ENCODE data around the gene SNAP29. TPM values are rescaled to one million over a fixed set of nuclear protein-coding genes. Genes with fewer than 3 reads are reported as not detected.
"Not testable (repeated sequence)": the region's sequence is repeated elsewhere in the genome, so short reads cannot be mapped to it uniquely, and the experiment has no call there.

SNAP29 gene
- total and polyA plus RNA-seq, 3 experiments from 2014 or later, result 21.9 to 26.0 (median 23.3) TPM

- H3K4me1 ChIP-seq (ENCODE audit: insufficient read depth, low read length), result peaks cover 72% of the 10 kb centered on the region
- POLR2A ChIA-PET, result not testable (repeated sequence)
Measured at GRCh38 chr22:20935780-20936539, 77.2 kb downstream of the SNAP29 start.

GRCh38 chr22:20937031-20937793 lies 78.4 kb downstream of the SNAP29 start:
- peaks cover 61 to 93% (median 81%) of the 10 kb centered on the region in 3 donors for H3K4me1 Mint-ChIP-seq
- H3K9me3 ChIP-seq (ENCODE audit: low read length), result no peaks in the 10 kb centered on the region
- no peak overlapping the region for H3K27ac ChIP-seq (ENCODE audit: low read depth, low read length)
- H3K27me3 Mint-ChIP-seq, result peaks cover 0 to 2% of the 10 kb centered on the region in 2 donors
- H3K36me3 ChIP-seq (ENCODE audit: insufficient read depth, low read length), result peaks cover 29% of the 10 kb centered on the region
- peak overlapping the region; percentile 20 to 89 (median 68) for H3K27ac Mint-ChIP-seq
- H3K4me1 ChIP-seq (ENCODE audit: insufficient read depth, low read length), result peaks cover 71% of the 10 kb centered on the region
- no peak overlapping the region for H3K4me3 ChIP-seq (ENCODE audit: low read length)
- POLR2A ChIA-PET, result no interaction called here
- H3K36me3 Mint-ChIP-seq, result peaks cover 0 to 69% (median 13%) of the 10 kb centered on the region in 3 donors
- H3K9me3 Mint-ChIP-seq, result no peaks in the 10 kb centered on the region
- H3K27me3 ChIP-seq (ENCODE audit: insufficient read depth, low read length, poor library complexity, severe bottlenecking), result no peaks in the 10 kb centered on the region
- no peak for DNase-seq
- CTCF ChIA-PET, result no interaction called here
- H3K4me3 Mint-ChIP-seq, result peak overlapping the region; percentile 5 to 77 (median 59)

More at GRCh38 chr22:20935780-20936539, 77.2 kb downstream of the SNAP29 start:
- DNase-seq; H3K4me3 ChIP-seq (ENCODE audit: low read length); H3K27ac ChIP-seq (ENCODE audit: low read depth, low read length); H3K9me3 ChIP-seq (ENCODE audit: low read length); CTCF ChIA-PET; H3K27me3 Mint-ChIP-seq; H3K9me3 Mint-ChIP-seq; H3K27me3 ChIP-seq (ENCODE audit: insufficient read depth, low read length, poor library complexity, severe bottlenecking): not testable (repeated sequence)
- Mint-ChIP-seq H3K27ac (peak overlapping the region in 4 of 8 donors; percentile 21 to 58 (median 30)), H3K4me3 (peak overlapping the region in 5 of 7 donors; percentile 12 to 70 (median 55)), H3K36me3 (peaks cover 0 to 68% (median 13%) of the 10 kb centered on the region in 3 donors), H3K4me1 (peaks cover 60 to 90% (median 78%) of the 10 kb centered on the region in 3 donors)
- peaks cover 29% of the 10 kb centered on the region for H3K36me3 ChIP-seq (ENCODE audit: insufficient read depth, low read length)

- H3K27ac Mint-ChIP-seq, result peak overlapping the region in 6 of 8 donors; percentile 29 to 79 (median 68)
- no peaks in the 10 kb centered on the region for H3K9me3 Mint-ChIP-seq
- H3K36me3 Mint-ChIP-seq, result peaks cover 0 to 70% (median 13%) of the 10 kb centered on the region in 3 donors
- peak overlapping the region in 6 of 7 donors; percentile 46 to 77 (median 64) for H3K4me3 Mint-ChIP-seq
- Histone ChIP-seq H3K36me3 (ENCODE audit: insufficient read depth, low read length) (peaks cover 29% of the 10 kb centered on the region), H3K4me1 (ENCODE audit: insufficient read depth, low read length) (peaks cover 69% of the 10 kb centered on the region), H3K27ac (ENCODE audit: low read depth, low read length) (no peak overlapping the region), H3K4me3 (ENCODE audit: low read length) (no peak overlapping the region), H3K27me3 (ENCODE audit: insufficient read depth, low read length, poor library complexity, severe bottlenecking) (no peaks in the 10 kb centered on the region), H3K9me3 (ENCODE audit: low read length) (no peaks in the 10 kb centered on the region)
- DNase-seq, result no peak
- peaks cover 64 to 94% (median 81%) of the 10 kb centered on the region in 3 donors for H3K4me1 Mint-ChIP-seq
- no peaks in the 10 kb centered on the region for H3K27me3 Mint-ChIP-seq
- CTCF ChIA-PET, result no interaction called here
- POLR2A ChIA-PET, result no interaction called here
Measured at GRCh38 chr22:20937794-20938671, 79.2 kb downstream of the SNAP29 start.

- Mint-ChIP-seq H3K27ac (peak overlapping the region in 3 of 8 donors; percentile 22 to 74 (median 25)), H3K4me3 (peak overlapping the region in 5 of 7 donors; percentile 25 to 81 (median 43)), H3K36me3 (peaks cover 0 to 61% (median 7%) of the 10 kb centered on the region in 3 donors), H3K4me1 (peaks cover 65 to 93% (median 79%) of the 10 kb centered on the region in 3 donors)
- Histone ChIP-seq H3K36me3 (ENCODE audit: insufficient read depth, low read length) (peaks cover 23% of the 10 kb centered on the region), H3K4me1 (ENCODE audit: insufficient read depth, low read length) (peaks cover 62% of the 10 kb centered on the region)
- H3K9me3 Mint-ChIP-seq; H3K9me3 ChIP-seq (ENCODE audit: low read length); CTCF ChIA-PET; DNase-seq; H3K27me3 ChIP-seq (ENCODE audit: insufficient read depth, low read length, poor library complexity, severe bottlenecking); H3K27me3 Mint-ChIP-seq; H3K27ac ChIP-seq (ENCODE audit: low read depth, low read length); H3K4me3 ChIP-seq (ENCODE audit: low read length): not testable (repeated sequence)
- POLR2A ChIA-PET, result interaction anchor here (0.7 kb wide), 1 partner anchor 18 kb away, joined by 4 read pairs; no protein-coding TSS in a partner anchor
Measured at GRCh38 chr22:20939457-20940185, 80.8 kb downstream of the SNAP29 start.

- Histone ChIP-seq H3K4me3 (ENCODE audit: low read length) (no peak overlapping the region), H3K4me1 (ENCODE audit: insufficient read depth, low read length) (peaks cover 61% of the 10 kb centered on the region), H3K27ac (ENCODE audit: low read depth, low read length) (no peak overlapping the region), H3K36me3 (ENCODE audit: insufficient read depth, low read length) (peaks cover 23% of the 10 kb centered on the region), H3K9me3 (ENCODE audit: low read length) (no peaks in the 10 kb centered on the region), H3K27me3 (ENCODE audit: insufficient read depth, low read length, poor library complexity, severe bottlenecking) (no peaks in the 10 kb centered on the region)
- ChIA-PET CTCF (no interaction called here), POLR2A (interaction anchor here (0.7 kb wide), 1 partner anchor 18 kb away, joined by 4 read pairs; no protein-coding TSS in a partner anchor)
- Mint-ChIP-seq H3K9me3 (no peaks in the 10 kb centered on the region), H3K27ac (peak overlapping the region in 3 of 8 donors; percentile 22 to 67 (median 59)), H3K4me3 (peak overlapping the region in 6 of 7 donors; percentile 3 to 59 (median 42)), H3K4me1 (peaks cover 67 to 90% (median 82%) of the 10 kb centered on the region in 3 donors), H3K36me3 (peaks cover 0 to 59% (median 7%) of the 10 kb centered on the region in 3 donors), H3K27me3 (no peaks in the 10 kb centered on the region)
- no peak for DNase-seq
Measured at GRCh38 chr22:20940186-20940651, 81.4 kb downstream of the SNAP29 start.

Other genes starting within 250 kb of the SNAP29 start
- not detected for gene SERPIND1, start 84.9 kb upstream of the SNAP29 start, total RNA-seq
- 0.32 TPM for gene SERPIND1, start 84.9 kb upstream of the SNAP29 start, polyA plus RNA-seq
- gene PI4KA, start 196 bp upstream of the SNAP29 start, total RNA-seq, result 10 to 100 TPM; 64.9 to 65.5 TPM
- 65.8 TPM for gene PI4KA, start 196 bp upstream of the SNAP29 start, polyA plus RNA-seq
- 10 to 100 TPM; 94.0 to 98.1 TPM for gene CRKL, start 58.4 kb downstream of the SNAP29 start, total RNA-seq
- gene CRKL, start 58.4 kb downstream of the SNAP29 start, polyA plus RNA-seq, result 54.5 TPM
- gene AIFM3, start 108.2 kb downstream of the SNAP29 start, total RNA-seq, result under 1 TPM; 0.16 to 0.33 TPM
- gene AIFM3, start 108.2 kb downstream of the SNAP29 start, polyA plus RNA-seq, result not detected
- gene LZTR1, start 123.3 kb downstream of the SNAP29 start, total RNA-seq, result 10 to 100 TPM; 75.0 to 78.7 TPM
- gene LZTR1, start 123.3 kb downstream of the SNAP29 start, polyA plus RNA-seq, result 17.1 TPM
- 10 to 100 TPM; 43.9 TPM for gene THAP7, start 143.1 kb downstream of the SNAP29 start, total RNA-seq
- gene THAP7, start 143.1 kb downstream of the SNAP29 start, polyA plus RNA-seq, result 42.8 TPM
- gene P2RX6, start 156.2 kb downstream of the SNAP29 start, total RNA-seq, result under 1 TPM; 0.24 to 0.35 TPM
- gene P2RX6, start 156.2 kb downstream of the SNAP29 start, polyA plus RNA-seq, result 0.33 TPM
- gene SLC7A4, start 173.6 kb downstream of the SNAP29 start, total RNA-seq, result under 1 TPM; 0.13 to 0.37 TPM
- gene SLC7A4, start 173.6 kb downstream of the SNAP29 start, polyA plus RNA-seq, result 0.82 TPM
- not detected for gene LRRC74B, start 186.9 kb downstream of the SNAP29 start, total RNA-seq
- gene LRRC74B, start 186.9 kb downstream of the SNAP29 start, polyA plus RNA-seq, result not detected

Measured in CD8-positive, alpha-beta memory T cell (primary cell).